ENCODE measurements around the gene SYNPO2.

DNA sequence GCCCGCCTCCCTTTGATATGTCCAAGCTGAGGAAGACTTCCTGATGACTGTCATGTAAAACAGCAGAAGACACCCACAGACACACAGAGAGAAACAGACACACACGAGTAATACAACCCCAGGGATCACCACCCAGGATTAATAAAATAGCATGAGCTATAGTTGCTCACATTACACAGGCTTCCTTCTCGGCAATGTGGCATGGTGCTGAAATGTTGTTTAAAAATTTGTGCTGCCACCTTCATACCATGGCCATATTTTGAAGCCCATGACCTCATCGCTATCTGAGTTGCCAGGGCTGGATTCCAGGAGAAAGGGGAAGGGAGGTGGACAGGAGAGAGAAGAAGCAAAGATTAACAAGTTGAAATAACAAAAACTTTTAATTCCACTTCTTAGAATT is 111.7 kb downstream of the SYNPO2 start:
- TF ChIP-seq, protein P1, sequence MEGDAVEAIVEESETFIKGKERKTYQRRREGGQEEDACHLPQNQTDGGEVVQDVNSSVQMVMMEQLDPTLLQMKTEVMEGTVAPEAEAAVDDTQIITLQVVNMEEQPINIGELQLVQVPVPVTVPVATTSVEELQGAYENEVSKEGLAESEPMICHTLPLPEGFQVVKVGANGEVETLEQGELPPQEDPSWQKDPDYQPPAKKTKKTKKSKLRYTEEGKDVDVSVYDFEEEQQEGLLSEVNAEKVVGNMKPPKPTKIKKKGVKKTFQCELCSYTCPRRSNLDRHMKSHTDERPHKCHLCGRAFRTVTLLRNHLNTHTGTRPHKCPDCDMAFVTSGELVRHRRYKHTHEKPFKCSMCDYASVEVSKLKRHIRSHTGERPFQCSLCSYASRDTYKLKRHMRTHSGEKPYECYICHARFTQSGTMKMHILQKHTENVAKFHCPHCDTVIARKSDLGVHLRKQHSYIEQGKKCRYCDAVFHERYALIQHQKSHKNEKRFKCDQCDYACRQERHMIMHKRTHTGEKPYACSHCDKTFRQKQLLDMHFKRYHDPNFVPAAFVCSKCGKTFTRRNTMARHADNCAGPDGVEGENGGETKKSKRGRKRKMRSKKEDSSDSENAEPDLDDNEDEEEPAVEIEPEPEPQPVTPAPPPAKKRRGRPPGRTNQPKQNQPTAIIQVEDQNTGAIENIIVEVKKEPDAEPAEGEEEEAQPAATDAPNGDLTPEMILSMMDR (IDR thresholded peaks at IDR 0.05): no peak
- no peak for TF ChIP-seq POLR2A (IDR thresholded peaks at IDR 0.05)
